CD4-positive, alpha-beta T cell treated with Interleukin-6 at 100 ng/mL for 8 hours (primary cell): Measurements from ENCODE around the gene ABLIM3.

Experiments
- DNase-seq: peaks from one replicate; pipeline ENCODE4 v3.0.0-alpha.2; 2020; ENCODE audit warnings: mixed read lengths, low spot score

The ABLIM3 gene

GRCh38 chr5:149219584-149219983, 78.3 kb downstream of the ABLIM3 start:
- DNase-seq, result no peak

GRCh38 chr5:149220750-149221149, 79.5 kb downstream of the ABLIM3 start:
- DNase-seq, result no peak

- no peak for DNase-seq
Observed at GRCh38 chr5:149221326-149221725, 80.0 kb downstream of the ABLIM3 start.

- DNase-seq, result no peak
Observed at GRCh38 chr5:149221731-149222342, 80.5 kb downstream of the ABLIM3 start.

- DNase-seq, result no peak
Observed at GRCh38 chr5:149223081-149223848, 82.0 kb downstream of the ABLIM3 start.

GRCh38 chr5:149224282-149224681, 83.0 kb downstream of the ABLIM3 start:
- DNase-seq, result no peak

- no peak for DNase-seq
Observed at GRCh38 chr5:149227168-149227826, 86.0 kb downstream of the ABLIM3 start.

GRCh38 chr5:149228618-149229297, 87.5 kb downstream of the ABLIM3 start:
- no peak for DNase-seq

GRCh38 chr5:149229298-149229937, 88.1 kb downstream of the ABLIM3 start:
- DNase-seq, result no peak

- no peak for DNase-seq
Observed at GRCh38 chr5:149235841-149236240, 94.5 kb downstream of the ABLIM3 start.

- DNase-seq, result no peak
Observed at GRCh38 chr5:149237662-149238061, 96.4 kb downstream of the ABLIM3 start.

GRCh38 chr5:149238540-149238939, 97.2 kb downstream of the ABLIM3 start:
- no peak for DNase-seq

GRCh38 chr5:149239917-149240316, 98.6 kb downstream of the ABLIM3 start:
- DNase-seq, result no peak

GRCh38 chr5:149240354-149240998, 99.2 kb downstream of the ABLIM3 start:
- DNase-seq, result peak; percentile 93

- no peak for DNase-seq
Observed at GRCh38 chr5:149242339-149242738, 101.0 kb downstream of the ABLIM3 start.

- no peak for DNase-seq
Observed at GRCh38 chr5:149246906-149247305, 105.6 kb downstream of the ABLIM3 start.

- no peak for DNase-seq
Observed at GRCh38 chr5:149247726-149248125, 106.4 kb downstream of the ABLIM3 start.

GRCh38 chr5:149251546-149251945, 110.3 kb downstream of the ABLIM3 start:
- no peak for DNase-seq

- DNase-seq, result no peak
Observed at GRCh38 chr5:149254506-149254905, 113.2 kb downstream of the ABLIM3 start.

- no peak for DNase-seq
Observed at GRCh38 chr5:149256451-149256850, 115.2 kb downstream of the ABLIM3 start.

GRCh38 chr5:149257131-149257530, 115.8 kb downstream of the ABLIM3 start:
- no peak for DNase-seq
